Adrenal gland (tissue), 5 donors: ENCODE data around the gene DLG5.

ENCODE experiments used
- POLR2A ChIP-seq, 2 donors: fragments of 450-650 bp; IDR thresholded peaks; one replicate each; pipeline ENCODE4 v1.6.1; 2017; ENCODE audit warnings: antibody characterized with exemption in 2 of 2, mild to moderate bottlenecking in 2 of 2, moderate library complexity in 1 of 2
- TF ChIP-seq, protein P1 (sequence below), 6 experiments: fragments of 450-650 bp in 4 of 6; fragments of 200-600 bp in 2 of 6; sonication (generic) in 1 of 6; IDR thresholded peaks; 1 replicate in 5 of 6; 2 replicates in 1 of 6; pipeline versions ENCODE4 v1.5.1 to v1.8.0; 2016 to 2021; ENCODE audit warnings: antibody characterized with exemption in 6 of 6, mild to moderate bottlenecking in 2 of 6, moderate library complexity in 1 of 6
- donor health status: DM: no; HTN: no; CAD: no.

DNA sequence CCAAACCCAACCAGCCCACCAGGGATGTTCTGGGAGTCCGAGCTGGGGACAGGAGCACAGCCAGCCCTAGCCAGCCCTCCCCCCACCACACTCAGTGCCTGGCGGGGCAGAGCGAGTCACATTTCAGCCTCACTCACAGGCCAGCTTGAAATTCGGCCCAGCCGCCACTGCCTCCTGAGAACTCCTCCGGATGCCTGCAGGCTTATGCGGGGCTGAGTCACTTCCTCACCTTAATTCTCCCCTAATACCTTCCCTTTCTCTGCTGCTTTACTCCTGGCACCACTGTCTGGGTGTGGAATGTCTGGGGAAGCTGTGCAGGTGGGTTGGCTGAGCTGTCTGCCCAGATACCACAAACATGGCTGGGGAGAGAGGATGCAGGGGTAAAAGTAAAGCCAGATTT, 22.6 kb upstream of the DLG5 start:
- TF ChIP-seq, protein P1, sequence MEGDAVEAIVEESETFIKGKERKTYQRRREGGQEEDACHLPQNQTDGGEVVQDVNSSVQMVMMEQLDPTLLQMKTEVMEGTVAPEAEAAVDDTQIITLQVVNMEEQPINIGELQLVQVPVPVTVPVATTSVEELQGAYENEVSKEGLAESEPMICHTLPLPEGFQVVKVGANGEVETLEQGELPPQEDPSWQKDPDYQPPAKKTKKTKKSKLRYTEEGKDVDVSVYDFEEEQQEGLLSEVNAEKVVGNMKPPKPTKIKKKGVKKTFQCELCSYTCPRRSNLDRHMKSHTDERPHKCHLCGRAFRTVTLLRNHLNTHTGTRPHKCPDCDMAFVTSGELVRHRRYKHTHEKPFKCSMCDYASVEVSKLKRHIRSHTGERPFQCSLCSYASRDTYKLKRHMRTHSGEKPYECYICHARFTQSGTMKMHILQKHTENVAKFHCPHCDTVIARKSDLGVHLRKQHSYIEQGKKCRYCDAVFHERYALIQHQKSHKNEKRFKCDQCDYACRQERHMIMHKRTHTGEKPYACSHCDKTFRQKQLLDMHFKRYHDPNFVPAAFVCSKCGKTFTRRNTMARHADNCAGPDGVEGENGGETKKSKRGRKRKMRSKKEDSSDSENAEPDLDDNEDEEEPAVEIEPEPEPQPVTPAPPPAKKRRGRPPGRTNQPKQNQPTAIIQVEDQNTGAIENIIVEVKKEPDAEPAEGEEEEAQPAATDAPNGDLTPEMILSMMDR (IDR thresholded peaks at IDR 0.05) = no peak
- no peak for TF ChIP-seq POLR2A (IDR thresholded peaks at IDR 0.05)
